Measurements from ENCODE around the gene HSD17B1.
"Not testable (repeated sequence)": the region's sequence is repeated elsewhere in the genome, so short reads cannot be mapped to it uniquely, and the experiment has no call there.

HSD17B1 gene

GRCh38 chr17:42535155-42536047 is 17.3 kb upstream of the HSD17B1 start:
- peak overlapping the region; percentile 52 for H3K4me3 ChIP-seq (ENCODE audit: low read depth, low read length)
- TF ChIP-seq, protein P1, sequence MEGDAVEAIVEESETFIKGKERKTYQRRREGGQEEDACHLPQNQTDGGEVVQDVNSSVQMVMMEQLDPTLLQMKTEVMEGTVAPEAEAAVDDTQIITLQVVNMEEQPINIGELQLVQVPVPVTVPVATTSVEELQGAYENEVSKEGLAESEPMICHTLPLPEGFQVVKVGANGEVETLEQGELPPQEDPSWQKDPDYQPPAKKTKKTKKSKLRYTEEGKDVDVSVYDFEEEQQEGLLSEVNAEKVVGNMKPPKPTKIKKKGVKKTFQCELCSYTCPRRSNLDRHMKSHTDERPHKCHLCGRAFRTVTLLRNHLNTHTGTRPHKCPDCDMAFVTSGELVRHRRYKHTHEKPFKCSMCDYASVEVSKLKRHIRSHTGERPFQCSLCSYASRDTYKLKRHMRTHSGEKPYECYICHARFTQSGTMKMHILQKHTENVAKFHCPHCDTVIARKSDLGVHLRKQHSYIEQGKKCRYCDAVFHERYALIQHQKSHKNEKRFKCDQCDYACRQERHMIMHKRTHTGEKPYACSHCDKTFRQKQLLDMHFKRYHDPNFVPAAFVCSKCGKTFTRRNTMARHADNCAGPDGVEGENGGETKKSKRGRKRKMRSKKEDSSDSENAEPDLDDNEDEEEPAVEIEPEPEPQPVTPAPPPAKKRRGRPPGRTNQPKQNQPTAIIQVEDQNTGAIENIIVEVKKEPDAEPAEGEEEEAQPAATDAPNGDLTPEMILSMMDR (IDR thresholded peaks at IDR 0.05; ENCODE audit: borderline replicate concordance, insufficient read depth, low read depth, low read length): no peak

DNA sequence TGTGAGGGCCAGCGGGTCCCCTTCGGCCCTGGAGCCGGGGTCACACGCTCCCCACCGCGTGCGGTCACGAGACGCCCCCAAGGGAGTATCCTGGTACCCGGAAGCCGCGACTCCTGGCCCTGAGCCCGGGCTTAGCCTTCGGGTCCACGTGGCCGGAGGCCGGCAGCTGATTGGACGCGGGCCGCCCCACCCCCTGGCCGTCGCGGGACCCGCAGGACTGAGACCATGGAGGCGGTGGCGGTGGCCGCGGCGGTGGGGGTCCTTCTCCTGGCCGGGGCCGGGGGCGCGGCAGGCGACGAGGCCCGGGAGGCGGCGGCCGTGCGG is 16.7 kb upstream of the HSD17B1 start, which contains the start of gene NAGLU:
Gene NAGLU, plus strand, starts transcription at position 194 of the 324 bp plus-strand sequence. Its CDS starts 32 bp downstream, at position 226.
- peak within 1 kb of the TSS; percentile 52 for H3K4me3 ChIP-seq (ENCODE audit: low read depth, low read length)
- TF ChIP-seq, protein P1 (IDR thresholded peaks at IDR 0.05; ENCODE audit: borderline replicate concordance, insufficient read depth, low read depth, low read length): no peak

DNA sequence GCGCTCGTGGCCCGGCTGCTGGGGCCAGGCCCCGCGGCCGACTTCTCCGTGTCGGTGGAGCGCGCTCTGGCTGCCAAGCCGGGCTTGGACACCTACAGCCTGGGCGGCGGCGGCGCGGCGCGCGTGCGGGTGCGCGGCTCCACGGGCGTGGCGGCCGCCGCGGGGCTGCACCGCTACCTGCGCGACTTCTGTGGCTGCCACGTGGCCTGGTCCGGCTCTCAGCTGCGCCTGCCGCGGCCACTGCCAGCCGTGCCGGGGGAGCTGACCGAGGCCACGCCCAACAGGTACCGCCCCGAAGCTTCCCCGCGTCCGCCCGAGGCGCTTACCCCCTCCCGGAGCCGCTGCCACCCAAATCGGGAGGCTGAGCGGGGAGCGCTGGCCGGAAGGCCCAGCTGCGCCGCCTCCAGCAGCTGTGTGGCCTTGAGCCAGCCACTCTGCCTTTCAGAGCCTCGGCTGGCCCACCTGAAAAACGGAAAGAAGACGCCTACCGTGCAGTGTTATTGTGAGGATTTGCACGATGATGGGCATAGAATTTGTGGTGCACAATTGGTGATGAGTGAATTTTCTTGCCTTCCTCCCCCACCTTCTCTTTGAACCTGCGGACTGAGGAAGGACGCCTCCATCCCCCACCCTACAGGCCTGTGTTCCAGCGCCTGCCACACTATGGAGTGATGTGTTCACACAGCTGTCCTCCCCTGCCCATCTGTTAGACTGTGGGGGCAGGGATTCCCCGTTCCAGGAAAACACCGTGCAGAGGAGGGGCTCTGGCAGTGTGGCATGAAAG is 16.2 kb upstream of the HSD17B1 start:
- peak overlapping the region; percentile 52 for H3K4me3 ChIP-seq (ENCODE audit: low read depth, low read length)
- TF ChIP-seq, protein P1 (IDR thresholded peaks at IDR 0.05; ENCODE audit: borderline replicate concordance, insufficient read depth, low read depth, low read length): no peak

DNA sequence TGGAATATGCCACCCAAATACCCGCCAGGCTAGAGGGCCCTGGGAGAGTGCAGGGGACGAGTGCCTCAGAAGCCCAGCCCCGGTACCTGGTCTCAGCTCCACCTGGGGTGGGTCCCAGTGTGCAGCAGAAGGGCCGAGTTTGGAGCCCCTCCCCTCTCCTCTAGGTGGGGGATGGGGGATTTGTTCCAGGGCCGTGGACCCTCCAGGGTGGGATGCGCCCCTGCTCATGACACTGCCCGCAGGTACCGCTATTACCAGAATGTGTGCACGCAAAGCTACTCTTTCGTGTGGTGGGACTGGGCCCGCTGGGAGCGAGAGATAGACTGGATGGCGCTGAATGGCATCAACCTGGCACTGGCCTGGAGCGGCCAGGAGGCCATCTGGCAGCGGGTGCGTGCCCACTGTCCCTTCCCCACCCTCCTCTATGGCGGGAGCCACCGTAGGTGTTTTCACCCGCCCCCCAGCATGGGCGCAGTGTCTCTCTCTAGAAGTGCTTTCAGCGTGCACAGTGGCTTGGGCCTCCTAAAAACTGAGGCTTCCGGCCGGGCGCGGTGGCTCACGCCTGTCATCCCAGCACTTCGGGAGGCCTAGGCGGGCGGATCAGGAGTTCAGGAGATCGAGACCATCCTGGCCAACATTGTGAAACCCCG is 15.4 kb upstream of the HSD17B1 start:
- TF ChIP-seq, protein P1 (IDR thresholded peaks at IDR 0.05; ENCODE audit: borderline replicate concordance, insufficient read depth, low read depth, low read length): no peak
- peak overlapping the region; percentile 52 for H3K4me3 ChIP-seq (ENCODE audit: low read depth, low read length)

GRCh38 chr17:42537826-42538451 is 14.8 kb upstream of the HSD17B1 start:
- no peak overlapping the region for H3K4me3 ChIP-seq (ENCODE audit: low read depth, low read length)
- TF ChIP-seq, protein P1 (IDR thresholded peaks at IDR 0.05; ENCODE audit: borderline replicate concordance, insufficient read depth, low read depth, low read length): no peak

DNA sequence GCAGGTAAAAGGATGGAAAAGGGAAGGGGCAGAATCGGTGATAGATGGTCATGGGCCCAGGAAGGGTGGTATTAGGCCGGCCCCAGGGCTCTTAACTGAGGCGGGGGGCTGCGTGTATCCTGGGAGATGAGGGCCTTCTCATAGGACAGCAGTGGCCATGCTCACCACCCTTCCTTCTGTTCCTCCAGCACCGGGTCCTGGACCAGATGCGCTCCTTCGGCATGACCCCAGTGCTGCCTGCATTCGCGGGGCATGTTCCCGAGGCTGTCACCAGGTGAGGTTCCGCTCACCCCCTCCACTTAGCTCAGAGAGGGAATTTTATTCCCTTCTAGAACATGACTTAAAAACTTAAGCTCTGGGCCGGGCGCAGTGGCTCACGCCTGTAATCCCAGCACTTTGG is 14.2 kb upstream of the HSD17B1 start:
- TF ChIP-seq, protein P1 (IDR thresholded peaks at IDR 0.05; ENCODE audit: borderline replicate concordance, insufficient read depth, low read depth, low read length): no peak
- H3K4me3 ChIP-seq (ENCODE audit: low read depth, low read length): no peak overlapping the region

DNA sequence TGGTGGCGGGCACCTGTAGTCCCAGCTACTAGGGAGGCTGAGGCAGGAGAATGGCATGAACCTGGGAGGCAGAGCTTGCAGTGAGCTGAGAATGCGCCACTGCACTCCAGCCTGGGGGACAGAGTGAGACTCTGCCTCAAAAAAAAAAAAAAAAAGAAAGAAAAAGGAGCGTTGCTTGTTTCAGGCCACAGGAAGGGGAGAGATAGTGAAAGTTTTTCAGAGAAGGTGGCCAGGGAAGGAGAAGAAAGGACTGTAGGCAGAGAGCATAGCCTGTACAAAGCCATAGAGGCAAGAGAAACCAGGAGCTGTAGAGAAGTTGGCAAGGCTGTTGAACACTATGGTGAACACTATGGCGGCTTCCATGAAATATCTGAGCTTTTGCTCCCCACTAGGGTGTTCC is 12.2 kb upstream of the HSD17B1 start:
- H3K4me3 ChIP-seq (ENCODE audit: low read depth, low read length): not testable (repeated sequence)

All from GM12875 (cell line).